Right renal pelvis (tissue), 4 donors: ENCODE results near the gene PIGL. TPM values are rescaled to one million over a fixed set of nuclear protein-coding genes. Genes with fewer than 3 reads are reported as not detected.
"Not testable (repeated sequence)": the region's sequence is repeated elsewhere in the genome, so short reads cannot be mapped to it uniquely, and the experiment has no call there.

ENCODE experiments used
- DNase-seq, 4 donors: peaks; one replicate each; pipeline ENCODE4 v3.0.0-alpha.2; 2013; ENCODE audit warnings: low read depth in 4 of 4, low spot score in 3 of 4, missing footprints in 1 of 4
- polyA plus RNA-seq, 4 donors: library from polyadenylated mRNA; unstranded; fragments of 120-200 nt; gene quantifications; one replicate each; pipeline ENCODE4 v1.2.1, GENCODE V29; 2013; ENCODE audit not compliant: insufficient read length in 4 of 4

The PIGL gene
- polyA plus RNA-seq, 4 donors = 23.6 to 28.9 (median 26.0) TPM

GRCh38 chr17:16301963-16302855 is 85.2 kb downstream of the PIGL start:
- no peak for DNase-seq

GRCh38 chr17:16302856-16303255 is 85.8 kb downstream of the PIGL start:
- no peak for DNase-seq

- DNase-seq = no peak
Observed at GRCh38 chr17:16304830-16305229, 87.8 kb downstream of the PIGL start.

- DNase-seq = no peak
Observed at GRCh38 chr17:16306211-16306610, 89.2 kb downstream of the PIGL start.

GRCh38 chr17:16312061-16312460 is 95.1 kb downstream of the PIGL start:
- DNase-seq = not testable (repeated sequence)

GRCh38 chr17:16313139-16314090 is 96.4 kb downstream of the PIGL start:
- DNase-seq = no peak

- no peak for DNase-seq
Observed at GRCh38 chr17:16314189-16314588, 97.2 kb downstream of the PIGL start.

GRCh38 chr17:16314859-16315258 is 97.8 kb downstream of the PIGL start:
- DNase-seq = no peak

GRCh38 chr17:16319969-16320368 is 103.0 kb downstream of the PIGL start:
- no peak for DNase-seq

GRCh38 chr17:16322636-16323035 is 105.6 kb downstream of the PIGL start:
- no peak for DNase-seq

GRCh38 chr17:16325964-16326363 is 109.0 kb downstream of the PIGL start:
- no peak for DNase-seq

GRCh38 chr17:16327018-16327417 is 110.0 kb downstream of the PIGL start:
- DNase-seq = no peak

GRCh38 chr17:16328997-16329396 is 112.0 kb downstream of the PIGL start:
- no peak for DNase-seq

GRCh38 chr17:16329519-16330271 is 112.7 kb downstream of the PIGL start:
- DNase-seq = no peak

GRCh38 chr17:16338391-16338790 is 121.4 kb downstream of the PIGL start:
- DNase-seq = no peak

- no peak for DNase-seq
Observed at GRCh38 chr17:16339402-16339801, 122.4 kb downstream of the PIGL start.

- no peak for DNase-seq
Observed at GRCh38 chr17:16339959-16340358, 122.9 kb downstream of the PIGL start.

GRCh38 chr17:16342979-16343378 is 126.0 kb downstream of the PIGL start:
- DNase-seq = no peak

GRCh38 chr17:16343569-16343968 is 126.6 kb downstream of the PIGL start:
- DNase-seq = no peak

- DNase-seq = no peak
Observed at GRCh38 chr17:16345565-16345964, 128.6 kb downstream of the PIGL start.
